K562 (cell line): ENCODE results near the gene PPFIBP2. TPM values are rescaled to one million over a fixed set of nuclear protein-coding genes. Genes with fewer than 3 reads are reported as not detected.

Experiments used
- ATAC-seq: fragments of 200-7000 bp; cut with Tn5 transposase; 3 replicates; pipeline ENCODE4 v1.9.1; 2020; ENCODE audit warnings: moderate library complexity
- BruUV-seq: library from RNA; stranded (reverse); fragments of 400-500 nt; replicated peaks from 2 replicates; lab custom pipeline; 2021; lab: Mats Ljungman, UMichigan
- CTCF ChIA-PET: fragments of 300-600 bp; formaldehyde crosslinking; extraction: SDS; loops from one replicate; lab custom pipeline; 2021; ENCODE audit warnings: low intra/inter-chr PET ratio; lab: Yijun Ruan, JAX
- POLR2A ChIA-PET: fragments of 300-600, 350-650 bp; sonication (Branson Sonifier 250); formaldehyde crosslinking; extraction: SDS; loops from one replicate; lab custom pipeline; 2021; ENCODE audit warnings: antibody characterized with exemption, inconsistent platforms; lab: Yijun Ruan, JAX
- DNase-seq, 4 experiments: peaks; one replicate each; pipeline versions ENCODE4 v3.0.0 to v3.0.0-alpha.2; 2011 to 2018; ENCODE audit warnings: low spot score in 3 of 4, mixed read lengths in 3 of 4; ENCODE audit errors: extremely low read depth in 1 of 4
- FAIRE-seq: peaks from 2 replicates; lab custom pipeline; 2011; peaks lifted over from hg19 to GRCh38; lab: Jason Lieb, UNC
- H2AFZ ChIP-seq: 2 replicates; pipeline ENCODE4 v1.6.0; 2011; ENCODE audit warnings: low read depth, low read length, control low read depth, inconsistent platforms
- H3K27ac ChIP-seq: fragments of 200-600 bp; 3 replicates; pipeline ENCODE4 v1.8.0; 2011; ENCODE audit warnings: low read depth, mild to moderate bottlenecking, control low read depth, inconsistent platforms, low read length, moderate library complexity, mixed read lengths; ENCODE audit errors: extremely low read depth
- H3K27me3 ChIP-seq, 2 experiments: fragments of 300-600 bp in 1 of 2; 2 replicates in 1 of 2; 3 replicates in 1 of 2; pipeline versions ENCODE4 v1.6.0 to v1.8.0; 2011; ENCODE audit warnings: inconsistent platforms in 2 of 2, low read length in 2 of 2, mild to moderate bottlenecking in 1 of 2, mixed read lengths in 1 of 2, moderate library complexity in 1 of 2; ENCODE audit not compliant: control insufficient read depth in 2 of 2, insufficient read depth in 2 of 2
- H3K36me3 ChIP-seq: fragments of 300-600 bp; 3 replicates; pipeline ENCODE4 v1.8.0; 2011; ENCODE audit warnings: mild to moderate bottlenecking, low read length, inconsistent platforms; ENCODE audit not compliant: control insufficient read depth, insufficient read depth
- H3K4me1 ChIP-seq, 2 experiments: fragments of 200-600 bp in 1 of 2; replicated peaks in 1 of 2; 2 replicates in 1 of 2; 3 replicates in 1 of 2; pipeline versions ENCODE4 v1.5.1 to v1.8.0; 2011; ENCODE audit warnings: inconsistent platforms in 2 of 2, low read length in 2 of 2, mild to moderate bottlenecking in 1 of 2, mixed read lengths in 1 of 2, moderate library complexity in 1 of 2; ENCODE audit not compliant: control insufficient read depth in 2 of 2, insufficient read depth in 2 of 2
- H3K4me2 ChIP-seq: 2 replicates; pipeline ENCODE4 v1.6.1; 2011; ENCODE audit warnings: low read length, control low read depth, inconsistent platforms, mixed read lengths; ENCODE audit not compliant: insufficient read depth
- H3K4me3 ChIP-seq: fragments of 200-600 bp; sonication (generic), shearing (Covaris generic); 2 replicates; pipeline ENCODE4 v1.5.1; 2016; ENCODE audit warnings: control low read depth, inconsistent platforms
- H3K79me2 ChIP-seq: fragments of 200-600 bp; 3 replicates; pipeline ENCODE4 v1.8.0; 2011; ENCODE audit warnings: low read length, inconsistent platforms; ENCODE audit not compliant: control insufficient read depth, insufficient read depth
- H3K9ac ChIP-seq, 2 experiments: 2 replicates each; pipeline versions ENCODE4 v1.6.0 to v1.6.1; 2011; ENCODE audit warnings: low read depth in 2 of 2, low read length in 2 of 2, control low read depth in 1 of 2, inconsistent platforms in 1 of 2, mild to moderate bottlenecking in 1 of 2, mixed read lengths in 1 of 2; ENCODE audit not compliant: insufficient read depth in 1 of 2
- H3K9me1 ChIP-seq: one replicate; pipeline ENCODE4 v1.6.0; 2011; ENCODE audit warnings: inconsistent platforms, mild to moderate bottlenecking, low read length, moderate library complexity; ENCODE audit not compliant: control insufficient read depth, insufficient read depth
- H3K9me3 ChIP-seq: replicated peaks from 2 replicates; pipeline ENCODE4 v1.5.1; 2011; ENCODE audit warnings: low read depth, low read length, inconsistent platforms; ENCODE audit not compliant: control insufficient read depth, insufficient read depth
- H4K20me1 ChIP-seq: replicated peaks from 2 replicates; pipeline ENCODE4 v1.6.1; 2011; ENCODE audit warnings: low read length, inconsistent platforms, mixed read lengths; ENCODE audit not compliant: control insufficient read depth, insufficient read depth
- ARID4B ChIP-seq: sonication (generic); formaldehyde crosslinking; IDR thresholded peaks from 2 replicates; pipeline ENCODE4 v1.8.0; 2022; ENCODE audit warnings: mild to moderate bottlenecking, missing genetic modification reagents
- CAMTA2 ChIP-seq: fragments of 250-450 bp; sonication (Bioruptor Pico); conservative IDR thresholded peaks from 2 replicates; pipeline ENCODE4 v1.5.1; 2022
- CREM ChIP-seq: IDR thresholded peaks from 2 replicates; pipeline ENCODE4 v1.6.1; 2014; ENCODE audit warnings: antibody characterized with exemption, low read depth
- EGR1 ChIP-seq: fragments of 450-650 bp; conservative IDR thresholded peaks from 2 replicates; pipeline ENCODE4 v1.6.1; 2017; ENCODE audit warnings: mild to moderate bottlenecking
- ESRRB ChIP-seq: fragments of 250-450 bp; sonication (Bioruptor Pico); IDR thresholded peaks from 2 replicates; pipeline ENCODE4 v1.5.0; 2020; ENCODE audit warnings: mild to moderate bottlenecking, moderate library complexity, borderline replicate concordance
- NR2C1 ChIP-seq, 2 experiments: fragments of 450-650 bp; IDR thresholded peaks; 2 replicates each; pipeline ENCODE4 v1.6.1; 2017; ENCODE audit warnings: mild to moderate bottlenecking in 2 of 2, antibody characterized with exemption in 1 of 2, inconsistent platforms in 1 of 2, missing compliant biosample characterization in 1 of 2, missing genetic modification characterization in 1 of 2
- PML ChIP-seq: IDR thresholded peaks from 2 replicates; pipeline ENCODE4 v1.6.1; 2012; ENCODE audit warnings: low read length, inconsistent platforms
- RBM39 ChIP-seq: fragments of 200-400 bp; formaldehyde crosslinking; optimal IDR thresholded peaks from 2 replicates; pipeline ENCODE3; 2018; ENCODE audit warnings: low read depth, low read length
- THRAP3 ChIP-seq: fragments of 450-650 bp; IDR thresholded peaks from 2 replicates; pipeline ENCODE4 v1.6.1; 2016; ENCODE audit warnings: mild to moderate bottlenecking, inconsistent platforms, borderline replicate concordance
- ZNF143 ChIP-seq: sonication (generic); formaldehyde crosslinking; IDR thresholded peaks from 2 replicates; pipeline ENCODE4 v1.9.0; 2022; ENCODE audit warnings: mild to moderate bottlenecking, missing genetic modification reagents
- WGBS: fragments of 100-300 bp; shearing (Covaris generic); methylation state at CpG from one replicate; pipeline ENCODE4 v1.1.6; 2016; ENCODE audit warnings: low coverage, mixed read lengths; ENCODE audit not compliant: insufficient coverage; ENCODE audit errors: missing lambda C conversion rate; 5-methylcytosine and 5-hydroxymethylcytosine counted together
- in situ Hi-C: fragments of 300-500 bp; cut with MboI; formaldehyde crosslinking; loops from 4 replicates; pipeline ENCODE4 v1.15.0; 2018; ENCODE audit warnings: inconsistent platforms, mixed read lengths
- intact Hi-C: fragments of 100-400 bp; cut with micrococcal nuclease; formaldehyde crosslinking; loops from 2 replicates; pipeline ENCODE4 v1.14.2; 2022
- polyA plus RNA-seq, 8 experiments: library from polyadenylated mRNA; depleted of rRNA in 4 of 8; stranded (reverse) in 5 of 8; unstranded in 3 of 8; fragments of >200 nt; fragmentation: Nextera tagmentation in 2 of 8; fragmentation: Illumina TruSeq in 1 of 8; extraction: Ambion mirVana in 2 of 8; extraction: Trizol in 1 of 8; gene quantifications; 2 replicates each; pipeline versions ENCODE4 v1.2.1 to v1.2.3, GENCODE V29; 2011 to 2014; ENCODE audit warnings: inconsistent platforms in 1 of 8, missing spikeins in 1 of 8
- total RNA-seq, 7 experiments: library from RNA; depleted of rRNA in 6 of 7; stranded (reverse); fragments of >200 nt in 6 of 7; fragmentation: Illumina TruSeq in 2 of 7; extraction: Trizol in 2 of 7; gene quantifications; 2 replicates each; pipeline versions ENCODE4 v1.2.1 to v1.2.3, GENCODE V29; 2011 to 2021; ENCODE audit warnings: low replicate concordance in 1 of 7

Gene PPFIBP2
- total and polyA plus RNA-seq, 9 of the 15 experiments (the other 6 are each of a cell fraction or from before 2014, with no cell fraction given) = 0.18 to 3.4 (median 1.2) TPM

DNA sequence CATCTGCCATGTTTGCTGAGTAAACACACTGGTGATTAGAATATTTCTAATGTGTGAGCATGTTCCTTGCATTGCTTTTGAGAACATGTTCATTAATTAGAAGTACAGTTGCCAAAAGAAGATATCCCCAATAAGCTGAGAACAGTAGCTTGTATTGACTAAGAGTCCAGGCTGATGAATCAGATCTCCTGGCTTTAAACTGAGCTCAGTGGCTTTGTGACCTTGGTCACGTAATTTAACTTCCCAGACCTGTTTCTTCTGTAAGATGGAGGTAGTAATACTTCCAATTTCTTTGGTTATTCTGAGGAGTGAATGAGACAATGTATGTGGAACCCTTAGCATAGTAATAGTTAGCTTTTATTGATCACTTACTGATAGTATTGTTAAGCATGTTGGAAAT, 97.6 kb downstream of the PPFIBP2 start:
- in situ Hi-C loops = no loop called here
- no peak overlapping the region for H3K4me3 ChIP-seq
- TF ChIP-seq CREM = no peak
- TF ChIP-seq CAMTA2 = no peak
- TF ChIP-seq PML = no peak
- TF ChIP-seq EGR1 = no peak
- TF ChIP-seq RBM39 = no peak
- no peak for TF ChIP-seq ZNF143 (CRISPR knock-in tag)
- no peak for TF ChIP-seq ESRRB (CRISPR knock-in tag)
- no peak for TF ChIP-seq THRAP3
- no peak for TF ChIP-seq ARID4B (CRISPR knock-in tag)
- no peak for TF ChIP-seq NR2C1 (IDR thresholded peaks at IDR 0.05)
- TF ChIP-seq NR2C1 (tag; IDR thresholded peaks at IDR 0.05) = no peak
- H3K4me2 ChIP-seq = no peak overlapping the region
- no peak overlapping the region for H2AFZ ChIP-seq
- 11% methylated on average over 1 of the region's 1 CpG for WGBS
- no peaks in the 10 kb centered on the region; a peak in 1 of 5 replicates for H3K27me3 ChIP-seq
- no peak overlapping the region for H3K27ac ChIP-seq
- FAIRE-seq (no peak), DNase-seq (no peak), ATAC-seq (no peak)
- H3K9ac ChIP-seq = no peak overlapping the region
- no TSS peak for BruUV-seq
- H3K9me1 ChIP-seq = no peaks in the 10 kb centered on the region
- ChIA-PET POLR2A (no interaction called here), CTCF (no interaction called here)
- intact Hi-C loops = no loop called here
- H3K79me2 ChIP-seq = no peaks in the 10 kb centered on the region
- no peaks in the 10 kb centered on the region for H3K36me3 ChIP-seq
- no peaks in the 10 kb centered on the region; a peak in 1 of 5 replicates for H3K4me1 ChIP-seq
- no peaks in the 10 kb centered on the region for H3K9me3 ChIP-seq
- H4K20me1 ChIP-seq = no peaks in the 10 kb centered on the region
